ENCODE results near the gene JMJD4. TPM values are rescaled to one million over a fixed set of nuclear protein-coding genes. Genes with fewer than 3 reads are reported as not detected.
A peak's percentile ranks its signal among the peaks of the same experiment; 100 is the strongest.

JMJD4 gene
- polyA plus RNA-seq (2012; ENCODE audit: insufficient read depth, insufficient read length): 22.3 TPM

GRCh38 chr1:227734856-227735538 lies at the start of gene JMJD4, which contains the start of gene SNAP47:
TSS of gene JMJD4 (minus strand) at chr1:227735302. CDS start at chr1:227735273, 29 bp downstream.
TSS of gene SNAP47 (plus strand) at chr1:227735435. CDS start at chr1:227747737, 12,302 bp downstream.
- peak within 1 kb of the TSS; percentile 77 for H3K4me3 ChIP-seq (ENCODE audit: low read length)
- peak; percentile 86 for DNase-seq (ENCODE audit: low read depth, low spot score)

GRCh38 chr1:227782226-227782625 lies 47.1 kb upstream of the JMJD4 start:
- no peak for DNase-seq (ENCODE audit: low read depth, low spot score)
- H3K4me3 ChIP-seq (ENCODE audit: low read length): no peak overlapping the region

DNA sequence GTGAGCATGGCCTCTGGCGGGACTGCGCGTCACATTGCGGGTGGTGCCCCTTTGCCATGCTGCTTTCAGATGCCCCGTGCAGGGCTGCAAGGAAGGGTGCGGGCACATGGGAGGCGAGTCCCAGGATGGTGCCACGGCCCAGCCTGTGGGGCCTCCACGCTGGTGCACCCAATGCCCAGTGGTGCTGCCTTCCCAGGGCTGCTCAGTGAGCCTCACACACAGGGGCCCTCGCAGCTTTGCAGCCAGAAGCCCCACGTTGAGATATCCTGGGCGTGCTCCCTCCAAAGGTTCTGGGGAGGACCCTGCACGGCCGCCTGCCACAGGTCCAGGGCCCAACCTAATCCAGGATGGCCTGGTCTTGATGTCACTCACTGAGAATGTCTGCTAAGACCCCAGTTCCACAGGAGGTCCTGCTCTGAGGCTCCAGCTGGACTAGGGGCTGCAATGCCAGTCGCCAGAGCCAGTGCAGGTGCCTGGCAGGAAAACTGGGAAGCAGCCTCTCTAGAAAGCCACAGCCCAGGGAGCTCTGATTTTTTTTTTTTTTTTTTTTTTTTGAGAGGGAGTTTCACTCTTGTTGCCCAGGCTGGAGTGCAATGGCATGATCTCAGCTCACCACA lies 46.3 kb upstream of the JMJD4 start:
- no peak for DNase-seq (ENCODE audit: low read depth, low spot score)
- no peak overlapping the region for H3K4me3 ChIP-seq (ENCODE audit: low read length)

GRCh38 chr1:227780101-227781044 lies 45.3 kb upstream of the JMJD4 start:
- DNase-seq (ENCODE audit: low read depth, low spot score): no peak

GRCh38 chr1:227779685-227780084 lies 44.6 kb upstream of the JMJD4 start:
- no peak overlapping the region for H3K4me3 ChIP-seq (ENCODE audit: low read length)
- DNase-seq (ENCODE audit: low read depth, low spot score): no peak

More at GRCh38 chr1:227780101-227781044, 45.3 kb upstream of the JMJD4 start:
- no peak overlapping the region for H3K4me3 ChIP-seq (ENCODE audit: low read length)

- DNase-seq (ENCODE audit: low read depth, low spot score): no peak
- no peak overlapping the region for H3K4me3 ChIP-seq (ENCODE audit: low read length)
These were observed 43.9 kb upstream of the JMJD4 start for GRCh38 chr1:227779021-227779441.

GRCh38 chr1:227778401-227778947 lies 43.4 kb upstream of the JMJD4 start:
- DNase-seq (ENCODE audit: low read depth, low spot score): no peak
- no peak overlapping the region for H3K4me3 ChIP-seq (ENCODE audit: low read length)

DNA sequence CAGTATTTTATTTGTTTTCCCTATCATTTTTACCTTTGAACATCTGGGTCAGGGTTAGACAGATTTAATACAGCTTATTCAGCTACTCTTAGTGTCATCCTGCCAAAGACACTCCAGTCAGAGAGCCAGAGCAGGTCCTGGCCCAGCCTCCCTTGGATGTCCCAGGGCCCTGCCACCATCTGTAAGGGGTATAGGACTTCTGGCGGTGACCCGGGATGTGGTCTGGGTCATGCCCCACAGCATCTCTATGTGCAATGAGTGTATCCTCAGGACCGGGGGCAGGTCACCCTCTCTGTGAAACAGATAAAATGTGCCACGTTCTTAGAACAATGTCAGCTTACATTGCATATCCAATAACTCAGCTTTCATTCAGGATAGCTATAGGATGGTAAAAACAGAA lies 42.5 kb upstream of the JMJD4 start:
- DNase-seq (ENCODE audit: low read depth, low spot score): no peak
- no peak overlapping the region for H3K4me3 ChIP-seq (ENCODE audit: low read length)

GRCh38 chr1:227777156-227777555 lies 42.1 kb upstream of the JMJD4 start:
- no peak for DNase-seq (ENCODE audit: low read depth, low spot score)
- no peak overlapping the region for H3K4me3 ChIP-seq (ENCODE audit: low read length)

GRCh38 chr1:227776331-227776771 lies 41.2 kb upstream of the JMJD4 start:
- no peak overlapping the region for H3K4me3 ChIP-seq (ENCODE audit: low read length)
- DNase-seq (ENCODE audit: low read depth, low spot score): no peak

DNA sequence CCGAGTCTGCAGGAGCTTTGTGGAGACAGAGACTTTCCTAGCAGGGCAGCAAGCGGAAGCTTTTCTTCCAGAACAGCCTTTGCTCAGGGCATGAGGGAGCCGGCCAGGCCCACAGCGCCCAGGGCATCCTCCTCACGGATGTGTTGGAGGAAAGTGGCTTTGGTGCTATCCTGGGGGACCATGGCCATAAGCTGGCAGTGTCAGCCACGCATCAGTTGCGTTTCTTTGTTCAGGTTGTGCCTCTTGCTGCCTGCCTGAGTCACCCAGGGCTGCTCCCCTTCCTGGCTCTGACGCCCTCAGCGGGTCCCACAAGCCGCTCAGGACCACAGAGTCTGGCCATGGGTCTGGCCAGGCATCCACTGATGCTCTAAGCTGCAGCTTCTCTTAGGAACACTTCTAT lies 40.7 kb upstream of the JMJD4 start:
- H3K4me3 ChIP-seq (ENCODE audit: low read length): no peak overlapping the region
- no peak for DNase-seq (ENCODE audit: low read depth, low spot score)

- H3K4me3 ChIP-seq (ENCODE audit: low read length): no peak overlapping the region
- DNase-seq (ENCODE audit: low read depth, low spot score): no peak
These were observed 39.9 kb upstream of the JMJD4 start for GRCh38 chr1:227774821-227775661.

DNA sequence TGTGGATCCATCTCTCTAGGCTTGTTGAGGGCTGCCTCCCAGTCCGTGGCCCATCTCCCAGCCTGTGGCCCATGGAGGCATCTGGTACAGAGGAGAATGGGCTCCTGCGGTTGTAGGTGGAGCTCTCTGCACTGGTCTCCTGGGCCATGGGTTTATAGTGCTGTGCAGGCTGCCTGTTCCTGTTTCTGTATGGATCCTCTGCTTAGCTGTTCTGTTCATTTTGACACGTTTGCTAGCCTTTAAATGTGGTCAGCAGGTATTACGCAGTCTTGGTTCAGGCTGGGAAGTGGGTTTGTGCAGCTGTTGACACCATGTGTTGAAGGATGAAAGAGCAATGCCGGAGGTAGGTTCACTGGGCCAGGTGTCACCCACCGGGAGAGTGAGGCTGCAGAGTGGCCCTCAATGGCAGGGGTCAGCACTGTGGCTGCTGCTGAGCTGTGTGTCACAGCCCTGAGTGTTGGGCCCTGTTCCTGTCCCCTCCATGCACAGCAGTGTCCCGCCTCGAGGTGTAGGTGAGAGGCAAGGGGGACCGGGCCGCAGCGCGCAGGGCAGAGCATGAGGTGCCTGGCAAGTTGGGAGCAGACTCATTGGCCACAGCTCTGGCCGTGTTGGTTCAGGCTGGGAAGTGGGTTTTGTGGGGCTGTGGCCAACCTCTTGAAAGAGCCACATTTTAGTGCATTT lies 39.1 kb upstream of the JMJD4 start:
- DNase-seq (ENCODE audit: low read depth, low spot score): peak; percentile 93
- no peak overlapping the region for H3K4me3 ChIP-seq (ENCODE audit: low read length)

GRCh38 chr1:227773558-227773957 lies 38.5 kb upstream of the JMJD4 start:
- H3K4me3 ChIP-seq (ENCODE audit: low read length): no peak overlapping the region
- DNase-seq (ENCODE audit: low read depth, low spot score): peak; percentile 8

DNA sequence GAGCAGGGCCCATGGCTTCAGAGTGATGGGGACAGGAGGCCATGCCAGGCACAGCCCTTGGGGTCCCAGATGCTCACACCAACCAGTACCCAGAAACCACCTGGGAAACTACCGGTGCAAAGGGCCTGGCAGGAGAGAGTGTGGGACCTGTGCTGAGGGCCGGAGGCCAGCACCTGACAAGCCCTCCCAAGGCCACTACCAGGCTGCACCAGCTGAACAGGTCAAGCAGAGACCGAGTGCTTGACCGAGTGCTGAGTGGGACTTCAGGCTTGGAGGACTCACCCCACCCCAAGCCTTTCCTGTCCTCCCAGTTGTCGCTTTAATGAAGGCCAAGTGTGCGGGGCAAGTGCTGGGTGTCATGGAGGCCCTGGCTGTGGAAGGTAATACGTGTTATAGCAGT lies 36.7 kb upstream of the JMJD4 start:
- DNase-seq (ENCODE audit: low read depth, low spot score): no peak
- H3K4me3 ChIP-seq (ENCODE audit: low read length): no peak overlapping the region

DNA sequence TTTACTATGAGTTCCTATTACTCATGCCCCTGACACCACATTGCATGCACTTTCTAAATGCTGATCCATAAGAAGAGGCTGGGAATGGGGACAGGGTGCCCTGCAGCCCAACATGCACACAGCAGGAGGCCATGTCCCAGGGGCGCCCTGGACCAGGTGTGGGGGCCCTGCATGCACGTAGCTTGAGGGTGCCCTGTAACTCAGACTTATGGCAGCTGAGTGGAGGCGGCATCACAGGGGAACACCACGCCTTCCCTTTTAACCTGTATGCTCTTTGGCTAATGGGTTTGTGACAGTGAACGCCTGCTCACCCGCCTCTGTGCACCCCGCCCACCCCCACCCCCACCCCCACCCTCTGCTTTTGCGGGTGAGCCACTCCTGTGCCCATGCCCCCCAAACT lies 36.2 kb upstream of the JMJD4 start:
- no peak overlapping the region for H3K4me3 ChIP-seq (ENCODE audit: low read length)
- DNase-seq (ENCODE audit: low read depth, low spot score): no peak

DNA sequence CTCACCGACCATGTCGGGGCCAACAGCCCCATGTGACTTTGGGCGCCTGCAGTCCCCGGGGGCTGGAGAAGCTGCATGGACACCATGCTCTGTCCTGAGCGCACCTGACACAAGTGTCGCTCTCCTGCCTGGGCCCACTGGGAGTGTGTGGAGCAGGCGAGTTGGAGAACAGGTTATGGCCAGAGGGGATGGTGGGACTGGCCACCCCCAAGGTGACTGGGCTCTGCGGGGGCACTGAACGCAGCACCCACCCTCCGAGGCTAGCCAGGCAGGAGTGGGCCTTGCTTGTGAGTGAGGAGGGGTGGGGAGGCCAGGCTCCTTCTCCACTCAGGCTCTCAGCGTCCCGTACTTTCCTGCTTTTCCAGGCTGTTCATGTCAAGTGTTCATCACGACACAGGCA lies 35.7 kb upstream of the JMJD4 start:
- no peak overlapping the region for H3K4me3 ChIP-seq (ENCODE audit: low read length)
- no peak for DNase-seq (ENCODE audit: low read depth, low spot score)

DNA sequence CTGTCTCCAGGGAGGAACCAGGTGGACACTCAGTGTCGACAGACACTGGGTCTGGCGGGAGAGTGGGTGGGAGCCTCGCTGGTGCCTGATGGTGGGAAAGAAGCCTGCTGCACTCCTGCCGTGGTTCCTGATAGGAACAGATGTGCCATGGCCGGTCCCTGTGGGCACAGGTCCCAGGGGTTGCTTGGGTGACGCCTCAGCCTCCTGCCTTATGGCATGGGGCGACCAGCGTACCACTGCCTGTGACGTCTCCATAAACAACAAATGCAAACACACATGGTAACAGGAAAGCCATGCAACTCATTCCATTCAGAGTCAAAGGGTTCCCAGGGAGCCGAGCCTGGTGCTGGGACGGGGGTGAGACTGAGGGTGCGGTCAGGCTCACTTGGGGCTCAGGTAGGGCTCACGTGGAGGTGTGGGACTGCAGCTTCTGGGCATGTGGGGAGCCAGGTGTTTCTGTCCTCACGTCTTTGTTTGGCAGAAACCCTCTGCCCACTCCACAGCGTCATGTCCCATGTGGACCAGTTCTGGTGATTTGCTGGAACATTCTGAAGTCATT lies 34.9 kb upstream of the JMJD4 start:
- DNase-seq (ENCODE audit: low read depth, low spot score): no peak
- no peak overlapping the region for H3K4me3 ChIP-seq (ENCODE audit: low read length)

Data from Jurkat, Clone E6-1 (cell line).